ENCODE measurements around the gene HSBP1L1. TPM values are rescaled to one million over a fixed set of nuclear protein-coding genes. Genes with fewer than 3 reads are reported as not detected.

HSBP1L1 gene
- total RNA-seq, 1 donor from 2014 or later = 9.9 TPM

GRCh38 chr18:80012714-80013113 is 48.3 kb downstream of the HSBP1L1 start:
- no peak for TF ChIP-seq CTCF (conservative IDR thresholded peaks at IDR 0.05)
- no peak for DNase-seq (ENCODE audit: extremely low spot score, unreplicated experiment)
- no peaks in the 10 kb centered on the region for H3K27me3 Mint-ChIP-seq
- no peaks in the 10 kb centered on the region for H3K4me1 Mint-ChIP-seq (ENCODE audit: unreplicated experiment)
- peaks cover 9% of the 10 kb centered on the region for H3K9me3 Mint-ChIP-seq
- no peak overlapping the region for H3K27ac Mint-ChIP-seq
- peaks cover 5% of the 10 kb centered on the region for H3K36me3 Mint-ChIP-seq
- H3K4me3 Mint-ChIP-seq = no peak overlapping the region

Other genes starting within 250 kb of the HSBP1L1 start
- 0.29 TPM in 1 of 2 replicates, not detected in the other for gene KCNG2, start 166.7 kb upstream of the HSBP1L1 start, total RNA-seq (ENCODE audit: low replicate concordance)
- gene SLC66A2, start 13.0 kb upstream of the HSBP1L1 start, total RNA-seq (ENCODE audit: low replicate concordance) = 39.3 and 39.7 TPM in 2 replicates
- gene TXNL4A, start 23.9 kb downstream of the HSBP1L1 start, total RNA-seq (ENCODE audit: low replicate concordance) = 103 and 126 TPM in 2 replicates
- gene RBFA, start 69.8 kb downstream of the HSBP1L1 start, total RNA-seq (ENCODE audit: low replicate concordance) = 17.7 and 37.8 TPM in 2 replicates
- gene ADNP2, start 144.6 kb downstream of the HSBP1L1 start, total RNA-seq (ENCODE audit: low replicate concordance) = 26.4 and 28.4 TPM in 2 replicates